Measurements from ENCODE around the gene LRRC74B.

DNA sequence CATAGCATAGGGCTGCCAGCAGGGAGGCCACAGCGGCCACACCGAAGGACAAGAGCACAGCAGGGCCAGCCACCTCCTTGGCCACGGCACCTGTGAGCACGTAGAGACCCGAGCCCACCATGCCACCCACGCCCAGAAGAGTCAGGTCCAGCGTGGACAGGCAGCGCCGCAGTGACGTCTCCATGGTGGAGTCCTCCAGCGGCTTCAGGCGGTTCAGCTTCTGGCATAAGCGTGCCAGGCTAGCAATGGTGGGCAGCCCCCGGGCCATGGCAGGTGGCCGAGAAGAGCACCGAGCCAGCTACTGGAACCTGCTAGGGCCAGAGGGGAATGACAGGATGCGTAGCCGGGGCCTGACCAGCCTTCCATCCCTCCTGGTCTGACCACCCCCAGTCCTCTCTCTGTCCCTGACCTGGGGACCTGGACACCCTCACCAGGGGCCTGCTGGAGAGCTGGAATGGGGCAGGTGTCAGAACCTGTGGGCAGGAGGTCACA, 14.2 kb upstream of the LRRC74B start:
- TF ChIP-seq, protein P1, sequence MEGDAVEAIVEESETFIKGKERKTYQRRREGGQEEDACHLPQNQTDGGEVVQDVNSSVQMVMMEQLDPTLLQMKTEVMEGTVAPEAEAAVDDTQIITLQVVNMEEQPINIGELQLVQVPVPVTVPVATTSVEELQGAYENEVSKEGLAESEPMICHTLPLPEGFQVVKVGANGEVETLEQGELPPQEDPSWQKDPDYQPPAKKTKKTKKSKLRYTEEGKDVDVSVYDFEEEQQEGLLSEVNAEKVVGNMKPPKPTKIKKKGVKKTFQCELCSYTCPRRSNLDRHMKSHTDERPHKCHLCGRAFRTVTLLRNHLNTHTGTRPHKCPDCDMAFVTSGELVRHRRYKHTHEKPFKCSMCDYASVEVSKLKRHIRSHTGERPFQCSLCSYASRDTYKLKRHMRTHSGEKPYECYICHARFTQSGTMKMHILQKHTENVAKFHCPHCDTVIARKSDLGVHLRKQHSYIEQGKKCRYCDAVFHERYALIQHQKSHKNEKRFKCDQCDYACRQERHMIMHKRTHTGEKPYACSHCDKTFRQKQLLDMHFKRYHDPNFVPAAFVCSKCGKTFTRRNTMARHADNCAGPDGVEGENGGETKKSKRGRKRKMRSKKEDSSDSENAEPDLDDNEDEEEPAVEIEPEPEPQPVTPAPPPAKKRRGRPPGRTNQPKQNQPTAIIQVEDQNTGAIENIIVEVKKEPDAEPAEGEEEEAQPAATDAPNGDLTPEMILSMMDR (IDR thresholded peaks at IDR 0.05), result no peak
- no peak for TF ChIP-seq POLR2A (IDR thresholded peaks at IDR 0.05)
- TF ChIP-seq POLR2AphosphoS5 (IDR thresholded peaks at IDR 0.05), result no peak

Measured in gastroesophageal sphincter (tissue), 3 donors.